ENCODE measurements around the gene JMJD6. TPM values are rescaled to one million over a fixed set of nuclear protein-coding genes. Genes with fewer than 3 reads are reported as not detected.

The JMJD6 gene
- total and polyA plus RNA-seq, 9 of the 15 experiments (the other 6 are each of a cell fraction or from before 2014, with no cell fraction given) = 2.5 to 52.3 (median 36.3) TPM

DNA sequence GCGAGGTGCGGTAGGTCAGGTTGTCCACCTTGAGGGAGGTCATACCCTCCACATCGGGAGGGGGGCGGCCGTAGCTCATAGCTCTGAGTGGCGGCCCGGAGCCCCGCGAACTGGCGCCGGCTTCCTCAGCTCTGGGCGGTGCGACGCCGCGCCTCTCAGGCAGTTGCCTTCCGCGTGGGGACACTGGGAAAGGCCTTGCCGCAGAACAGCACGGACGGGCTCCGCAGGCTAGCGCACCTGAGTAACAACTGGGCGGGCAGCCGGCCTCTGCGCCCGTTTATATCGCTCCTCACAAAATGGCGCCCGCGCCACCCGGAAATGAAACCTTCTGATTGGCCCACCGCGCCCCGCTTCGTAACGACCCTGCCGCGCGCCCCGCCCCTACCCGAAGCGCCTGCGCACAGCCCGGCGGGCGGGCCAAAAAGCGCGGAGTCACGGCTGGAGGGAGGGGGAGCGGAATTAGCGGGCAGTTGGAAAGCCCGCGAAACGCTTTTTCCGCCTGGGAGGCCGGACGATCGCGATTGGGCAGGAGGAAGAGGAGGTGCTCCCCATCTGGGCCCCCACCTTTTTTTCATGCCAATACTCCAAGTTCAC lies 10.8 kb upstream of the JMJD6 start, which contains the start of gene SRSF2 (continued):
- TF ChIP-seq, protein P1, sequence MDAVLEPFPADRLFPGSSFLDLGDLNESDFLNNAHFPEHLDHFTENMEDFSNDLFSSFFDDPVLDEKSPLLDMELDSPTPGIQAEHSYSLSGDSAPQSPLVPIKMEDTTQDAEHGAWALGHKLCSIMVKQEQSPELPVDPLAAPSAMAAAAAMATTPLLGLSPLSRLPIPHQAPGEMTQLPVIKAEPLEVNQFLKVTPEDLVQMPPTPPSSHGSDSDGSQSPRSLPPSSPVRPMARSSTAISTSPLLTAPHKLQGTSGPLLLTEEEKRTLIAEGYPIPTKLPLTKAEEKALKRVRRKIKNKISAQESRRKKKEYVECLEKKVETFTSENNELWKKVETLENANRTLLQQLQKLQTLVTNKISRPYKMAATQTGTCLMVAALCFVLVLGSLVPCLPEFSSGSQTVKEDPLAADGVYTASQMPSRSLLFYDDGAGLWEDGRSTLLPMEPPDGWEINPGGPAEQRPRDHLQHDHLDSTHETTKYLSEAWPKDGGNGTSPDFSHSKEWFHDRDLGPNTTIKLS (IDR thresholded peaks at IDR 0.05; ENCODE audit: borderline replicate concordance, low read depth) = peak; percentile 9; the same call in 1 of the 2 replicates
- TF ChIP-seq KLF10 (CRISPR knock-in tag; IDR thresholded peaks at IDR 0.05) (no peak), ZBTB7A (IDR thresholded peaks at IDR 0.05; ENCODE audit: borderline replicate concordance, control insufficient read depth, low read depth, low read length) (peak; percentile 43; the same call in 1 of the 2 replicates), NFYB (IDR thresholded peaks at IDR 0.05; ENCODE audit: extremely low read depth, insufficient read length) (peak; percentile 61), SAP30 (IDR thresholded peaks at IDR 0.05; ENCODE audit: borderline replicate concordance, insufficient read depth, low read depth, low read length, poor library complexity, severe bottlenecking) (peak; percentile 66), ZBTB1 (CRISPR knock-in tag; IDR thresholded peaks at IDR 0.05; ENCODE audit: borderline replicate concordance, low read depth) (no peak), STAT5B (CRISPR knock-in tag; IDR thresholded peaks at IDR 0.05) (no peak), C11orf30 (IDR thresholded peaks at IDR 0.05; ENCODE audit: low read depth) (peak; percentile 97), TCF3 (CRISPR knock-in tag; IDR thresholded peaks at IDR 0.05) (peak; percentile 41; the same call in 1 of the 2 replicates), MEF2D (tag; conservative IDR thresholded peaks at IDR 0.05; ENCODE audit: low read depth) (0 out of 2 replicates have a peak, but pooled peaks have one; percentile 24), TEAD2 (tag; IDR thresholded peaks at IDR 0.05) (no peak), PML (IDR thresholded peaks at IDR 0.05; ENCODE audit: low read length) (peak; percentile 95), ATF1 (CRISPR knock-in tag; IDR thresholded peaks at IDR 0.05) (no peak; the same call in 1 of the 2 replicates), ATF1 (tag; IDR thresholded peaks at IDR 0.05) (no peak), NFIC (IDR thresholded peaks at IDR 0.05) (peak; percentile 71), NR2C1 (IDR thresholded peaks at IDR 0.05) (peak; percentile 96), NR2C1 (tag; IDR thresholded peaks at IDR 0.05) (peak; percentile 97), DACH1 (IDR thresholded peaks at IDR 0.05; ENCODE audit: partially characterized antibody) (no peak), TOE1 (IDR thresholded peaks at IDR 0.05; ENCODE audit: borderline replicate concordance) (0 out of 2 replicates have a peak, but pooled peaks have one; percentile 10), TOE1 (CRISPR knock-in tag; IDR thresholded peaks at IDR 0.05; ENCODE audit: borderline replicate concordance, low read depth) (peak; percentile 95), SIN3A (IDR thresholded peaks at IDR 0.05; ENCODE audit: borderline replicate concordance in 2 of 2, control insufficient read depth in 1 of 2, low read depth in 2 of 2, low read length in 2 of 2) (peak; percentile 96 to 97), CHD4 (IDR thresholded peaks at IDR 0.05; ENCODE audit: insufficient read depth, insufficient replicate concordance, low read depth, low read length, poor library complexity, severe bottlenecking) (no peak), NCOA2 (IDR thresholded peaks at IDR 0.05; ENCODE audit: partially characterized antibody in 2 of 2) (no peak)
- TF ChIP-seq, protein P2, sequence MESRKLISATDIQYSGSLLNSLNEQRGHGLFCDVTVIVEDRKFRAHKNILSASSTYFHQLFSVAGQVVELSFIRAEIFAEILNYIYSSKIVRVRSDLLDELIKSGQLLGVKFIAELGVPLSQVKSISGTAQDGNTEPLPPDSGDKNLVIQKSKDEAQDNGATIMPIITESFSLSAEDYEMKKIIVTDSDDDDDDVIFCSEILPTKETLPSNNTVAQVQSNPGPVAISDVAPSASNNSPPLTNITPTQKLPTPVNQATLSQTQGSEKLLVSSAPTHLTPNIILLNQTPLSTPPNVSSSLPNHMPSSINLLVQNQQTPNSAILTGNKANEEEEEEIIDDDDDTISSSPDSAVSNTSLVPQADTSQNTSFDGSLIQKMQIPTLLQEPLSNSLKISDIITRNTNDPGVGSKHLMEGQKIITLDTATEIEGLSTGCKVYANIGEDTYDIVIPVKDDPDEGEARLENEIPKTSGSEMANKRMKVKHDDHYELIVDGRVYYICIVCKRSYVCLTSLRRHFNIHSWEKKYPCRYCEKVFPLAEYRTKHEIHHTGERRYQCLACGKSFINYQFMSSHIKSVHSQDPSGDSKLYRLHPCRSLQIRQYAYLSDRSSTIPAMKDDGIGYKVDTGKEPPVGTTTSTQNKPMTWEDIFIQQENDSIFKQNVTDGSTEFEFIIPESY (CRISPR knock-in tag; IDR thresholded peaks at IDR 0.05) = peak; percentile 61; the same call in 1 of the 2 replicates
